ENCODE data around the gene ELAC2. TPM values are rescaled to one million over a fixed set of nuclear protein-coding genes. Genes with fewer than 3 reads are reported as not detected.

The ELAC2 gene
- total and polyA plus RNA-seq, 2 of the 8 experiments (the other 6 are each of a cell fraction or from before 2014, with no cell fraction given): 91.6 to 127 TPM

GRCh38 chr17:13044572-13045065 is 26.8 kb upstream of the ELAC2 start:
- Histone ChIP-seq H3K23me2 (ENCODE audit: low read depth, low read length) (no peaks in the 10 kb centered on the region), H4K91ac (replicated peaks; ENCODE audit: insufficient read length, low read length) (no peak overlapping the region), H3K56ac (replicated peaks; ENCODE audit: insufficient read length, low read depth, low read length) (no peak overlapping the region), H3K4me1 (replicated peaks in 1 of 4; ENCODE audit: control insufficient read depth in 3 of 4, insufficient read depth in 4 of 4, low read length in 3 of 4) (no peaks in the 10 kb centered on the region), H3K27ac (ENCODE audit: low read depth, low read length) (no peak overlapping the region), H3K27me3 (replicated peaks in 1 of 4; ENCODE audit: control insufficient read depth in 3 of 4, extremely low read depth in 1 of 4, insufficient read depth in 3 of 4, low read length in 3 of 4) (no peaks in the 10 kb centered on the region), H2AFZ (ENCODE audit: low read length) (no peak overlapping the region), H2BK5ac (ENCODE audit: low read depth, low read length) (no peak overlapping the region), H4K5ac (ENCODE audit: insufficient read length, low read depth, low read length) (no peak overlapping the region), H3K79me1 (ENCODE audit: low read depth, low read length) (no peaks in the 10 kb centered on the region), H3K4ac (replicated peaks; ENCODE audit: insufficient read length, low read depth, low read length) (no peak overlapping the region), H3K79me2 (ENCODE audit: control insufficient read depth in 1 of 2, insufficient read depth in 2 of 2, low read length in 2 of 2) (no peaks in the 10 kb centered on the region), H2BK12ac (ENCODE audit: low read depth, low read length) (no peak overlapping the region), H3K14ac (ENCODE audit: insufficient read length) (no peak overlapping the region), H3K23ac (ENCODE audit: insufficient read length) (no peak overlapping the region), H2BK120ac (replicated peaks; ENCODE audit: low read depth, low read length) (no peak overlapping the region), H2BK15ac (ENCODE audit: low read length) (no peak overlapping the region), H4K20me1 (replicated peaks in 1 of 2; ENCODE audit: control insufficient read depth in 1 of 2, insufficient read depth in 2 of 2, low read length in 2 of 2) (no peaks in the 10 kb centered on the region), H3K9ac (replicated peaks in 1 of 4; ENCODE audit: extremely low read depth in 1 of 4, low read depth in 3 of 4, low read length in 3 of 4) (no peak overlapping the region), H3K18ac (ENCODE audit: extremely low read depth, low read length) (no peak overlapping the region), H3K4me3 (ENCODE audit: extremely low read depth in 1 of 4, insufficient read depth in 2 of 4, low read depth in 3 of 4, low read length in 4 of 4) (no peak overlapping the region), H3K4me2 (ENCODE audit: insufficient read depth in 1 of 2, low read depth in 2 of 2, low read length in 2 of 2) (no peak overlapping the region), H3K36me3 (ENCODE audit: control insufficient read depth in 2 of 4, insufficient read depth in 4 of 4, low read length in 3 of 4) (no peaks in the 10 kb centered on the region), H2BK20ac (ENCODE audit: low read length) (no peak overlapping the region), H2AK5ac (ENCODE audit: low read depth, low read length) (no peak overlapping the region), H4K8ac (ENCODE audit: extremely low read depth, insufficient read depth, low read length) (no peak overlapping the region), H3K9me3 (ENCODE audit: insufficient read depth in 2 of 2, low read depth in 1 of 2, low read length in 1 of 2) (no peaks in the 10 kb centered on the region)
- POLR2A ChIA-PET (ENCODE audit: partially characterized antibody): no interaction called here
- CTCF ChIA-PET (ENCODE audit: partially characterized antibody): interaction anchor here (2.5 kb wide), 1 partner anchor 13 kb away, joined by 14 read pairs; no protein-coding TSS in a partner anchor
- FAIRE-seq: no peak
- DNase-seq (ENCODE audit: low read depth in 1 of 2, low spot score in 2 of 2): no peak
- 93% methylated on average over 7 of the region's 7 CpGs; no CpG with 5 or more reads in 1 of the 2 experiments for WGBS, 2 experiments (ENCODE audit: extremely low coverage in 1 of 2, insufficient coverage in 1 of 2, insufficient read length in 1 of 2, insufficient replicate concordance in 2 of 2, low coverage in 1 of 2, low lambda C conversion rate in 2 of 2, missing lambda C conversion rate in 1 of 2)
- no peak for TF ChIP-seq TBP (IDR thresholded peaks at IDR 0.05; ENCODE audit: low read depth, low read length)
- no peak for TF ChIP-seq TAF7 (optimal IDR thresholded peaks at IDR 0.05; ENCODE audit: borderline replicate concordance, low read depth, low read length)
- TF ChIP-seq TEAD4 (IDR thresholded peaks at IDR 0.05; ENCODE audit: low read depth, low read length): no peak
- TF ChIP-seq CREB1 (IDR thresholded peaks at IDR 0.05): no peak
- TF ChIP-seq MAX (IDR thresholded peaks at IDR 0.05): no peak
- no peak for TF ChIP-seq EZH2 (IDR thresholded peaks at IDR 0.05; ENCODE audit: low read depth, low read length, severe bottlenecking)
- no peak for TF ChIP-seq RXRA (IDR thresholded peaks at IDR 0.05; ENCODE audit: insufficient read depth, low read depth, low read length)
- no peak for TF ChIP-seq GABPA (IDR thresholded peaks at IDR 0.05; ENCODE audit: borderline replicate concordance, insufficient read depth, low read length)
- no peak for TF ChIP-seq POLR2A (IDR thresholded peaks at IDR 0.05; ENCODE audit: control extremely low read depth in 1 of 2, low read depth in 2 of 2, low read length in 2 of 2)
- TF ChIP-seq SP1 (IDR thresholded peaks at IDR 0.05; ENCODE audit: low read depth, low read length): no peak
- TF ChIP-seq RNF2 (IDR thresholded peaks at IDR 0.05; ENCODE audit: borderline replicate concordance, low read depth, low read length, missing control alignments, poor library complexity, severe bottlenecking): no peak
- TF ChIP-seq USF2 (IDR thresholded peaks at IDR 0.05; ENCODE audit: low read length): no peak

Measured in H1 (cell line).